NCI-H2196 treated with DMSO at 0.1 percent for 48 hours (cell line): ENCODE data around the gene ABL2.
"Not testable (repeated sequence)": the region's sequence is repeated elsewhere in the genome, so short reads cannot be mapped to it uniquely, and the experiment has no call there.

Source experiments
- DNase-seq: peaks from one replicate; lab custom pipeline; 2025; ENCODE audit not compliant: unreplicated experiment; lab: John Stamatoyannopoulos, UW

ABL2 gene

DNA sequence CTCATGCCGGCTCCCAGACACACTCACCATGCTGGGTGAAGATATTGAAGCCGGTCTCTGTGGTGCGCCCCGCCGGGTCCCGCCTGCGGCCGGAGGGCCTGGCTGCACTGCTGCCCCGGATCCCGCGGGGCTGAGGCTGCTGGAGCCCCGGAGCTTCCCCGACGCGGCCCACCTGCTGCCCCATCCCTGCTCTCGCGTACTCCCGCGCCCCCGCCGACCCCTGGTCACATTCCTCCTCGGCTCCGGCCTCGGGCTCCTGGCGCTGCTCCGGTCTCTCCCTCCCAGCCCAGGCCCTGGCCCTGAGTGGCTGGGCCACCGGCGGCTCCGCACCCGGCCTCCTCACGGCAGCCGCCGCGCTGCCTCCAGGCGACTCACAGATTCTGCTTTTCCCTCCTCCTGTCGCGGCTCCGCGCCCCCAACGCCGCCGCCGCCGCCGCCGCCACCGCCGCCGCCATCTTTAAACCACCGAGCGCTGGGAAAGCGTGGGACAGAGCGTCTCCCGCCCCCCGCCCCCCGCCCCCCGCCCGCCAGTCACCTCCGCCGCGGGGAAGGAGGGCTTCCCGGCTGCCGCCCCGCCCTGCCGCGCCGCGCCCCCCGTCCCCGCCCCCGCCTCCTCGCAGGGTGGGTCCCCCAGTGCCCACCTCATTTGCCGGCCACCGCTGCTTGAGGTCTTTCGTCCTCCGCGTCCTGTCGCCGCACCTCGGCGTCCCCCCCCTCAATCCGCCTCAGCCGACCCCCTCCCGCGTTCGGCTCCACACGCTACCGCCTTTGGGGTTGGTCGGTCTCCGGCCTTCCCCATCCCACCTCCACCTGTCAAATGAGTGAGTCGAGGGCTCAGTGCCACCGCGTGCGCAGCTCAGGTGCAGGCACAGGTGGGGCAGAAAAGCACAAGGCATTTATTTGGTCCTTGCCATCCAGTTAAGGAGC, at the start of gene ABL2:
Gene ABL2 (minus strand): TSS at position 464 of the 927 bp plus-strand sequence. CDS start 280 bp downstream, at position 184.
- DNase-seq, result no peak

DNA sequence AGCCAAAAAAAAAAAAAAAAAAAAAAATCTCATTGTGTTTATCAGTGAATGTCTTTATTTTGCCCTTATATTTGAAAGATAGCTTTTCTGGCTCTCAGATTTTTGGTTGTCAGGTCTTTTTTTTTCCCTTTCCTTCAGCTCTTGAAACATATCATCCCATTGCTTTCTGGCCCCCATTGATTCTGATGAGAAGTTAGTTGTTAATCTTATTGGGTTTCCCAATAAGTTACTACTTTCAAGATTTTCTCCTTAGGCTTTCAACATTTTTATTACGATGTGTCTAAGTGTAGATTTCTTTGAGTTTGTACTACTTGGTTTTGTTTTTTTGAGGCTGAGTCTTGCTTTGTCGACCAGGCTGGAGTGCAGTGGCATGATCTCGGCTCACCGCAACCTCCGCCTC, 49.4 kb upstream of the ABL2 start:
- no peak for DNase-seq

- not testable (repeated sequence) for DNase-seq
Observed at GRCh38 chr1:179274424-179274823, 44.9 kb upstream of the ABL2 start.

DNA sequence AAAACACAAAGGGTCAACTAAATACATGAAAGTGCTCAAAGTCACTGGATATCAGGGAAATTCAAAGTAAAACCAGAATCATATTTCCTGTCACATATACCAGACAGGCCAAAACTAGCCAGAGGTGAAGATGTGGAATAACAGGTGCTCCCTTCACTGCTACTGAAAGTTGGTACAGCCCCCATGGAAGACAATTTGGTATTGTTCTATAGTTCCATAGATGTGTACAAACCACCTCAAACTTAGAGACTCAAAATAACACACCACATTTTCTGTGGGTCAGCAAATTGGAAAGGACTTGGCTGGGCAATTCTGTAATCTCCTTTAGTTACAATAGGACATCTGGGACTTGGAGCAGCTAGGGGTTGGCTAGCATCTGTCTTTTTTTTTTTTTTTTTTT, 39.6 kb upstream of the ABL2 start:
- DNase-seq, result no peak

GRCh38 chr1:179264507-179264906, 35.0 kb upstream of the ABL2 start:
- DNase-seq, result no peak

DNA sequence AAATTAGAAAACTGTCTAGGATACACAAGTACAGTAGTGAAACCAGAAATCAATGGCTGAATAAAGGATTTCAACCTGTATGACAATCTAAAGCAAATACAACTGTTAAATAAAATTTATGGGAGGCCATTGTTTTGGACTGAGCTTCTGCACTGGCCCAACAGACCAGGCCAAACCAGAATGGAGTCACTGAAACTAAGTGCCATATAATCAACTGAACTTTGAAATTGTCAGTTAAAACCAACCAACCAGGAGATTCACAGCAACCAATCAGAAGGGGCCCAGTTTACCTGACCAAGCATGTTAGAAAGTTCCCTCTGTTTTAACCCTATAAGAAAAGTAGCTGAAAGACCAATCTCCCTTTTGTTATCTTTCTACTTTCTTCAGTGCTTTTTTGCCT, 33.6 kb upstream of the ABL2 start:
- DNase-seq, result no peak

DNA sequence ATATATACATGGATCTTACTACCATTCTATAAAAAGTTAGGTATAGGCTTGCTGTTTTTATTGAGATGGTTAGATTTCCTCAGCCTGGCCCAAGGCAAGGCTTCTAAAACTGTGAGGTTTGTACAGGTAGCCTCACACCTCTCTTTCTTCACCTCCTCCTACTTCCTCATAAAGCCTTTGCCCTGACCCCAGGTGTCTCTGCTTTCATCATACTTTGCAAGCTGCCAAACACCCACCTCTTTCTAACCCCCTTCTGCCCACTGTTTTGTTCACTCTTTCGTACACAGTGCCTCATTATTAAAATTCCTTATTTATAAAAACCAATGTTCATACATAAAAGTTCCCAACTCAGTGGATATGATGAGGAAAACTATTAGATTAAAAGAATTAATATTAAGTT, 32.7 kb upstream of the ABL2 start:
- no peak for DNase-seq

DNA sequence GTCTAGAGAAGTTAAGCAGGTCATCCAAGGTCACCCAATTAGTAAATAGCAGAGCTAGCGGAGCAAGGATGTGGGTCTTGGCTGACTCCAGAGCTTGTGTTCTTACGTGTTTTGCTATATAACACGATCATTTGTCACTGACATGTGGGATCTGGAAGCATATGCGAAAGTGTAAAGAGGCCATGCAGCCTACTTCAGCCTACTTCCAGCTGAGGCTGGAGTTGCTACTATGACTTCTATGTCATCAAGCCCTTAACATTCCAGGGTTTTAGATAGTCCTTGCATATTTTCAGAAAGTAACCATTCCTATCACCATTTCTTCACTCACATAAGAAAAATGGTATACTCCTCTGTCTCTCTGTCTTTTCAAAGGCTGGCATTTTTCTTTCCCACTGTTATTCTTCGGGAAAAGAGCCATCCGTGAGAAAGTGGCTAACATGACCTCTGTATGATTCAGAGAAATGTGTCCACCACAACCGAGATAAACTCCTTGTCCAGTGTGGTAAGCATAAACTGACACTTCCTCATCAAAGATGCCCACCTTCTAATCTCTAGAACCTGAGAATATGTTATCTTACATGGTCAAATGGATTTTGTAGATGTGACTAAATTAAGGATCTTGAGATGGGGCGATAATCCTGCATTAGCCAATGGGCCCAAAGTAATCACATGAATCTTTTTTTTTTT, 24.0 kb upstream of the ABL2 start:
- DNase-seq, result no peak

GRCh38 chr1:179252606-179253005, 23.1 kb upstream of the ABL2 start:
- no peak for DNase-seq

DNA sequence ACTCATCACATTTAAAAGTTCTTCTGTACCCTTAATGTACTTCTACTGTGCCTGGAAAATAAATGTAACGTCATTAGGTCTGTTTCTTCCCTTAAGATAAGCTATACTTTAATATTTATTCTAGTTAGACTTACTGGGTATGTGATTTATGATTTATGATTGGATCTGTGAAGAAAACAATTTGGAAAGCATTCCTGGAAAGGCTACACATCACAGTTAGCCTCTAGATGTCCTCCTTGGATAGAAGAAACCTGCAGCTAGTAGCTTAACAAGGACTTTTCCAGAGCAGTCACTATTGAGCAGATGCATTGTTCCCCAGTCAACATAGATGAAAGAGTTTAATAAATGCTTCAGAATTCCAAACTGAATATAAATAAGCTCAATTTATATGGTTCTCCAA, 22.2 kb upstream of the ABL2 start:
- no peak for DNase-seq

DNA sequence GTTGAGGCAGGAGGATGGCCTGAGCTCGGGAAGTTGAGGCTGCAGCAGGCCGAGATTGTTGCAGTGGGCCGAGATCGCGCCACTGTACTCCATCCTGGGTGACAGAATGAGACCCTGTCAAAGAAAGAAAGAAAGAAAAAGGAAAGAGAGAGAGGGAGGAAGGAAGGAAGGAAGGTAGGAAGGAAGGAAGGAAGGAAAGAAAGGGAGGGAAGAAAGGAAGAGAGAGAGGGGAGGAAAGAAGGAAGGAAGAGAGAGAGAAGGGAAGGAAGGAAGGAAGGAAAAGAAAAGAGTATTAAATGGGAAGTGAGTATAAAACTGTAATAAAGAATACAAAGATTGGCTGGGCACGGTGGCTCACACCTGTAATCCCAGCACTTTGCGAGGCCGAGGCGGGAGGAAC, 18.4 kb upstream of the ABL2 start:
- DNase-seq, result no peak

- DNase-seq, result not testable (repeated sequence)
Observed at GRCh38 chr1:179245426-179245825, 15.9 kb upstream of the ABL2 start.

GRCh38 chr1:179241530-179242097, 12.1 kb upstream of the ABL2 start:
- no peak for DNase-seq

DNA sequence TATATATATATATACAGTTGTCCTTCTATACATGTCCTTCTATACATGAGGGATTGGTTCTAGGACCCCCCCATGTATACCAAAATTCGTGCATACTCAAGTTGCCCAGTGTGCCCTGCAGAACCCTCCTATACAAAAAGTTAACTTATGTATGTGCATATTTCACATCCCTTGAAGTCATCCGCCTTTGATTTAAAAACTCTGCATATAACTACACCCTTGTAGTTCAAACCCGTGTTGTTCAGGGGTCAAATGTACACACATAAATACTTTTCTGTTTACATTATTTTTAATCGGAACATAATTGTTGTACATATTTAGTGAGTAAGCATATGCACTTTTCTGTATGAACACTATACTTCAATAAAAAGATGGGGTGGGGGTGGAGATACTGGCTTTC, 7.7 kb upstream of the ABL2 start:
- no peak for DNase-seq

DNA sequence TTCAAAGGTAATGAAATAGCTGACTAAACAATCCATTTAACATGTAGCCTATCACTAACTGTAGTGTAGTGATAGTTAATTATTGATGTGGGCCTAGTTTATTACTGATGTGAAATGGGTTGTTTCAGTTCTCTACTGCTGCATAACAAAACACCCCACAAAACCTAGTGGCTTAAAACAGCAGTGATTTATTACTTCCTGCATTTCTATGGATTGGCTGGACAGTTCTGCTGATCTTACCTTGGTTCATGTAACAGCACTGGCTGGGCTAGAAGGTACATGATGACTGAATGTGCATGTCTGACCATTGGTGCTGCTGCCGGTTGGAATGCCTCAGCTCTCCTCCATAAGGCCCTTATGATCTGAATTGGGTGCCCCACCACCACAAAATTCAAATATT, 5.4 kb upstream of the ABL2 start:
- DNase-seq, result no peak

- DNase-seq, result no peak
Observed at GRCh38 chr1:179231923-179232322, 2.4 kb upstream of the ABL2 start.

- DNase-seq, result no peak
Observed at GRCh38 chr1:179230721-179231120, 1.2 kb upstream of the ABL2 start.

- no peak for DNase-seq
Observed at GRCh38 chr1:179230251-179230650, 774 bp upstream of the ABL2 start.

- no peak for DNase-seq
Observed at GRCh38 chr1:179228783-179229213, 679 bp downstream of the ABL2 start.

DNA sequence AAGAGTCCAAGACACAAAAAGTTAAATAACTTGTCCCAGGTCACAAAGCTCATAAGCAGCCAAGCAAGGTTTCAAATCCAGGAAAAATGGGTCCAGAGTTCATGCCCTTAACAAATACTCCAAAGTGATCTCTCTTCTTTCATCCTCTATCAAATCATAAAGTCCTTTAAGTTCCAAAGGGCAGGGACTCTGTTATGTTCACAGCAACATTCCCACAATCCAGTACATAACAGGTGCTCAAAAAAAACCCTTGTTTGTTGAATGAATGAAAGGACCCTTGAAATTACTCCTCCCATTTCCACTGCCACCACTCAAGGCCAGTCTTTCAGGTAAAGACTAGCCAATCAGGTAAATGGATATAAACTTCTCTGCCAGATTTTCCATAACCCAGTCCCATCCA, 2.7 kb downstream of the ABL2 start:
- no peak for DNase-seq

- not testable (repeated sequence) for DNase-seq
Observed at GRCh38 chr1:179224466-179224865, 5.0 kb downstream of the ABL2 start.

GRCh38 chr1:179221121-179221520, 8.4 kb downstream of the ABL2 start:
- not testable (repeated sequence) for DNase-seq
